Adrenal gland (tissue), 5 donors: ENCODE measurements around the gene SESN1.

ENCODE experiments used
- POLR2A ChIP-seq, 2 donors: fragments of 450-650 bp; IDR thresholded peaks; one replicate each; pipeline ENCODE4 v1.6.1; 2017; ENCODE audit warnings: antibody characterized with exemption in 2 of 2, mild to moderate bottlenecking in 2 of 2, moderate library complexity in 1 of 2
- TF ChIP-seq, protein P1 (sequence below), 6 experiments: fragments of 450-650 bp in 4 of 6; fragments of 200-600 bp in 2 of 6; sonication (generic) in 1 of 6; IDR thresholded peaks; 1 replicate in 5 of 6; 2 replicates in 1 of 6; pipeline versions ENCODE4 v1.5.1 to v1.8.0; 2016 to 2021; ENCODE audit warnings: antibody characterized with exemption in 6 of 6, mild to moderate bottlenecking in 2 of 6, moderate library complexity in 1 of 6
- donor health status: DM: no; HTN: no; CAD: no.

DNA sequence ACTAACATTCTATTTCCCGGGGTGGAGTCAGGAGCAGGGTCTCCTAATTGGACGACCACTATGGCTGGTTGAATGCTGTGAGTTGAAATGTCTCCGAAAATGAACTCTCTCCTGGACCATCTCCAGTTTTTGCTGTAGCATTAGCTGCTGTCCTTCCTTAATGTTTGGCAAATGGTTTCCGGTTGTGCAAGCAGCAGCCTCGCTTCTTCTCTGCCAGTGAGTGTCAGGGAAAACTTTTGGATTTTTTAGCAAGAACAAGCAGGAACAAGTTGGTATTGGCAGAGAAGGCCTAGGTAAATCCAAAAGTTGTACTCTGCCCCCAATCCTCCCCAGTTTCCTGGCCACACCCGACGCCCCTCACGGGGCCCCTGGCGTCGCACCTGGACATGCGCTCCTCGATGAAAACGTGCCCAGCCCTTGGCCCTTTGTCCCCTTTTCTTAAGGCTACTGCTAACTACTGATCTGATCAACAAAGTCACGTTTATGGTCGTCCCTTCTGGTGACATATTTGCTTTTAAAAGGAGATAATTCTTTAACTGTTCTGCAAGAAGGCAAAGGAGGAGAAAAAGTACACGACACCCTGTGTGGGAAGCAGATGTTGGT is 143.2 kb downstream of the SESN1 start:
- TF ChIP-seq, protein P1, sequence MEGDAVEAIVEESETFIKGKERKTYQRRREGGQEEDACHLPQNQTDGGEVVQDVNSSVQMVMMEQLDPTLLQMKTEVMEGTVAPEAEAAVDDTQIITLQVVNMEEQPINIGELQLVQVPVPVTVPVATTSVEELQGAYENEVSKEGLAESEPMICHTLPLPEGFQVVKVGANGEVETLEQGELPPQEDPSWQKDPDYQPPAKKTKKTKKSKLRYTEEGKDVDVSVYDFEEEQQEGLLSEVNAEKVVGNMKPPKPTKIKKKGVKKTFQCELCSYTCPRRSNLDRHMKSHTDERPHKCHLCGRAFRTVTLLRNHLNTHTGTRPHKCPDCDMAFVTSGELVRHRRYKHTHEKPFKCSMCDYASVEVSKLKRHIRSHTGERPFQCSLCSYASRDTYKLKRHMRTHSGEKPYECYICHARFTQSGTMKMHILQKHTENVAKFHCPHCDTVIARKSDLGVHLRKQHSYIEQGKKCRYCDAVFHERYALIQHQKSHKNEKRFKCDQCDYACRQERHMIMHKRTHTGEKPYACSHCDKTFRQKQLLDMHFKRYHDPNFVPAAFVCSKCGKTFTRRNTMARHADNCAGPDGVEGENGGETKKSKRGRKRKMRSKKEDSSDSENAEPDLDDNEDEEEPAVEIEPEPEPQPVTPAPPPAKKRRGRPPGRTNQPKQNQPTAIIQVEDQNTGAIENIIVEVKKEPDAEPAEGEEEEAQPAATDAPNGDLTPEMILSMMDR (IDR thresholded peaks at IDR 0.05) = no peak
- no peak for TF ChIP-seq POLR2A (IDR thresholded peaks at IDR 0.05)
